Osteoblast (primary cell): ENCODE data around the gene AGPS. TPM values are rescaled to one million over a fixed set of nuclear protein-coding genes. Genes with fewer than 3 reads are reported as not detected.

Experiments
- DNase-seq: peaks from one replicate; pipeline ENCODE4 v3.0.0; 2011; ENCODE audit warnings: low spot score, mixed read lengths; ENCODE audit not compliant: insufficient read length; ENCODE audit errors: missing footprints
- H2AFZ ChIP-seq: 2 replicates; pipeline ENCODE4 v1.6.0; 2011; ENCODE audit warnings: mild to moderate bottlenecking, low read length
- H3K27ac ChIP-seq: 2 replicates; pipeline ENCODE4 v1.5.1; 2011; ENCODE audit warnings: mild to moderate bottlenecking, low read depth, low read length, moderate library complexity
- H3K27me3 ChIP-seq: 2 replicates; pipeline ENCODE4 v1.6.0; 2012; ENCODE audit warnings: mild to moderate bottlenecking, control low read depth, inconsistent platforms, low read length, moderate library complexity; ENCODE audit not compliant: insufficient read depth
- H3K36me3 ChIP-seq: 2 replicates; pipeline ENCODE4 v1.5.1; 2011; ENCODE audit warnings: mild to moderate bottlenecking, low read length, control low read depth, moderate library complexity; ENCODE audit not compliant: insufficient read depth
- H3K4me1 ChIP-seq: 2 replicates; pipeline ENCODE4 v1.5.1; 2011; ENCODE audit warnings: mild to moderate bottlenecking, low read length, control low read depth, moderate library complexity; ENCODE audit not compliant: insufficient read depth
- H3K4me2 ChIP-seq: 2 replicates; pipeline ENCODE4 v1.6.0; 2011; ENCODE audit warnings: mild to moderate bottlenecking, low read length; ENCODE audit not compliant: insufficient read depth
- H3K4me3 ChIP-seq: fragments of 200-600 bp; sonication (generic); 3 replicates; pipeline ENCODE4 v1.5.1; 2012; ENCODE audit warnings: mild to moderate bottlenecking, low read length, inconsistent platforms; ENCODE audit not compliant: insufficient read depth
- H3K79me2 ChIP-seq: 2 replicates; pipeline ENCODE4 v1.6.0; 2012; ENCODE audit warnings: mild to moderate bottlenecking, low read length, control low read depth, inconsistent platforms; ENCODE audit not compliant: insufficient read depth
- H3K9me3 ChIP-seq: 2 replicates; pipeline ENCODE4 v1.5.1; 2011; ENCODE audit warnings: low read depth, low read length, control low read depth
- H4K20me1 ChIP-seq: 2 replicates; pipeline ENCODE4 v1.6.0; 2012; ENCODE audit warnings: mild to moderate bottlenecking, low read length, control low read depth; ENCODE audit not compliant: insufficient read depth
- CTCF ChIP-seq: IDR thresholded peaks from 2 replicates; pipeline ENCODE4 v1.5.1; 2011; ENCODE audit warnings: mild to moderate bottlenecking, low read depth, low read length, moderate library complexity; ENCODE audit errors: extremely low read depth
- total RNA-seq: library from RNA; depleted of rRNA; stranded (reverse); fragments of >200 nt; gene quantifications from 2 replicates; pipeline ENCODE4 v1.2.3, GENCODE V29; 2012

Gene AGPS
- total RNA-seq, 1 donor, result 34.0 TPM

- Histone ChIP-seq H3K4me2 (no peak overlapping the region), H2AFZ (no peak overlapping the region), H3K36me3 (peaks cover 4% of the 10 kb centered on the region), H3K4me3 (no peak overlapping the region), H3K4me1 (peaks cover 14% of the 10 kb centered on the region), H3K9me3 (no peaks in the 10 kb centered on the region), H3K79me2 (peaks cover 56% of the 10 kb centered on the region), H4K20me1 (peaks cover 14% of the 10 kb centered on the region), H3K27ac (no peak overlapping the region), H3K27me3 (no peaks in the 10 kb centered on the region)
- no peak for TF ChIP-seq CTCF
- DNase-seq, result no peak
Observed at GRCh38 chr2:177433402-177433801, 40.8 kb downstream of the AGPS start.

GRCh38 chr2:177434475-177434874 lies 41.9 kb downstream of the AGPS start:
- H4K20me1 ChIP-seq, result peaks cover 11% of the 10 kb centered on the region
- no peaks in the 10 kb centered on the region for H3K27me3 ChIP-seq
- peaks cover 6% of the 10 kb centered on the region for H3K36me3 ChIP-seq
- no peak overlapping the region for H3K4me2 ChIP-seq
- H3K4me3 ChIP-seq, result no peak overlapping the region
- TF ChIP-seq CTCF, result no peak
- peaks cover 11% of the 10 kb centered on the region for H3K4me1 ChIP-seq
- no peaks in the 10 kb centered on the region for H3K9me3 ChIP-seq
- DNase-seq, result no peak
- H2AFZ ChIP-seq, result no peak overlapping the region
- H3K27ac ChIP-seq, result no peak overlapping the region
- peaks cover 47% of the 10 kb centered on the region for H3K79me2 ChIP-seq

GRCh38 chr2:177445200-177445599 lies 52.6 kb downstream of the AGPS start:
- H3K4me2 ChIP-seq, result no peak overlapping the region
- H4K20me1 ChIP-seq, result no peaks in the 10 kb centered on the region
- H3K4me1 ChIP-seq, result no peaks in the 10 kb centered on the region
- no peak for DNase-seq
- H3K36me3 ChIP-seq, result no peaks in the 10 kb centered on the region
- no peaks in the 10 kb centered on the region for H3K27me3 ChIP-seq
- no peaks in the 10 kb centered on the region for H3K79me2 ChIP-seq
- TF ChIP-seq CTCF, result no peak
- H3K4me3 ChIP-seq, result no peak overlapping the region
- H3K27ac ChIP-seq, result no peak overlapping the region
- no peak overlapping the region for H2AFZ ChIP-seq
- no peaks in the 10 kb centered on the region for H3K9me3 ChIP-seq

- H3K27ac ChIP-seq, result no peak overlapping the region
- no peaks in the 10 kb centered on the region for H3K4me1 ChIP-seq
- TF ChIP-seq CTCF, result no peak
- H3K36me3 ChIP-seq, result no peaks in the 10 kb centered on the region
- H3K9me3 ChIP-seq, result no peaks in the 10 kb centered on the region
- no peak overlapping the region for H2AFZ ChIP-seq
- H3K4me2 ChIP-seq, result no peak overlapping the region
- no peaks in the 10 kb centered on the region for H4K20me1 ChIP-seq
- no peak for DNase-seq
- H3K79me2 ChIP-seq, result no peaks in the 10 kb centered on the region
- H3K27me3 ChIP-seq, result no peaks in the 10 kb centered on the region
- no peak overlapping the region for H3K4me3 ChIP-seq
Observed at GRCh38 chr2:177448031-177448430, 55.5 kb downstream of the AGPS start.
